Measurements from ENCODE around the gene ELF1. TPM values are rescaled to one million over a fixed set of nuclear protein-coding genes. Genes with fewer than 3 reads are reported as not detected.

Gene ELF1
- total and polyA plus RNA-seq, 2 of the 4 experiments (the other 2 are of a cell fraction): 25.4 to 27.6 TPM

- in situ Hi-C loops (cut with MboI; ENCODE audit: low sequenced_read_pairs) (no loop called here), dilution Hi-C loops (cut with HindIII; ENCODE audit: low sequenced_read_pairs, unreplicated experiment) (no loop called here), intact Hi-C loops (cut with micrococcal nuclease) (no loop called here)
- H3K9ac ChIP-seq (ENCODE audit: low read depth, low read length): no peak overlapping the region
- no peaks in the 10 kb centered on the region for H4K20me1 ChIP-seq (ENCODE audit: insufficient read depth, low read length)
- no peak overlapping the region for H2BK20ac ChIP-seq (ENCODE audit: low read depth, low read length)
- TF ChIP-seq MAFK (IDR thresholded peaks at IDR 0.05; ENCODE audit: low read depth, low read length) (no peak), CEBPB (IDR thresholded peaks at IDR 0.05; ENCODE audit: low read depth, low read length) (no peak), MXI1 (IDR thresholded peaks at IDR 0.05; ENCODE audit: borderline replicate concordance, low read depth, low read length) (no peak), POLR2A (IDR thresholded peaks at IDR 0.05; ENCODE audit: low read depth, low read length) (no peak), NFE2L2 (IDR thresholded peaks at IDR 0.05; ENCODE audit: low read depth, low read length) (no peak), FOS (IDR thresholded peaks at IDR 0.05; ENCODE audit: low read depth, low read length) (no peak), CTCF (conservative IDR thresholded peaks at IDR 0.05; ENCODE audit: low read depth, low read length) (no peak), SMC3 (IDR thresholded peaks at IDR 0.05; ENCODE audit: low read depth, low read length) (no peak), MAZ (IDR thresholded peaks at IDR 0.05; ENCODE audit: borderline replicate concordance, low read depth, low read length) (no peak), RFX5 (IDR thresholded peaks at IDR 0.05; ENCODE audit: low read depth, low read length) (no peak), BHLHE40 (IDR thresholded peaks at IDR 0.05; ENCODE audit: low read depth, low read length) (no peak), RCOR1 (IDR thresholded peaks at IDR 0.05; ENCODE audit: insufficient replicate concordance, low read length) (no peak), RAD21 (IDR thresholded peaks at IDR 0.05; ENCODE audit: low read length) (no peak), CHD1 (IDR thresholded peaks at IDR 0.05; ENCODE audit: low read depth, low read length) (no peak)
- TF ChIP-seq, protein P1, sequence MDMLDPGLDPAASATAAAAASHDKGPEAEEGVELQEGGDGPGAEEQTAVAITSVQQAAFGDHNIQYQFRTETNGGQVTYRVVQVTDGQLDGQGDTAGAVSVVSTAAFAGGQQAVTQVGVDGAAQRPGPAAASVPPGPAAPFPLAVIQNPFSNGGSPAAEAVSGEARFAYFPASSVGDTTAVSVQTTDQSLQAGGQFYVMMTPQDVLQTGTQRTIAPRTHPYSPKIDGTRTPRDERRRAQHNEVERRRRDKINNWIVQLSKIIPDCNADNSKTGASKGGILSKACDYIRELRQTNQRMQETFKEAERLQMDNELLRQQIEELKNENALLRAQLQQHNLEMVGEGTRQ (IDR thresholded peaks at IDR 0.05; ENCODE audit: low read depth, low read length): no peak
- TF ChIP-seq, protein P2, sequence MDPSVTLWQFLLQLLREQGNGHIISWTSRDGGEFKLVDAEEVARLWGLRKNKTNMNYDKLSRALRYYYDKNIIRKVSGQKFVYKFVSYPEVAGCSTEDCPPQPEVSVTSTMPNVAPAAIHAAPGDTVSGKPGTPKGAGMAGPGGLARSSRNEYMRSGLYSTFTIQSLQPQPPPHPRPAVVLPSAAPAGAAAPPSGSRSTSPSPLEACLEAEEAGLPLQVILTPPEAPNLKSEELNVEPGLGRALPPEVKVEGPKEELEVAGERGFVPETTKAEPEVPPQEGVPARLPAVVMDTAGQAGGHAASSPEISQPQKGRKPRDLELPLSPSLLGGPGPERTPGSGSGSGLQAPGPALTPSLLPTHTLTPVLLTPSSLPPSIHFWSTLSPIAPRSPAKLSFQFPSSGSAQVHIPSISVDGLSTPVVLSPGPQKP (IDR thresholded peaks at IDR 0.05; ENCODE audit: borderline replicate concordance, low read depth, low read length): no peak
- ChIA-PET POLR2A (ENCODE audit: unreplicated experiment) (no interaction called here), CTCF (no interaction called here)
- H3K27ac ChIP-seq (ENCODE audit: insufficient read depth, low read length): no peak overlapping the region
- no peak for ATAC-seq (ENCODE audit: low read depth)
- no peak overlapping the region for H3K14ac ChIP-seq (replicated peaks; ENCODE audit: low read depth, low read length)
- BruUV-seq (replicated peaks): no TSS peak
- H3K27me3 ChIP-seq (ENCODE audit: control insufficient read depth, insufficient read depth, low read length): no peaks in the 10 kb centered on the region
- H2AK5ac ChIP-seq (ENCODE audit: low read depth, low read length): no peak overlapping the region
- H4K91ac ChIP-seq (ENCODE audit: insufficient read depth, low read depth, low read length): no peak overlapping the region
- no peak overlapping the region for H3K56ac ChIP-seq (ENCODE audit: extremely low read depth, insufficient read depth, low read length)
- H2AK9ac ChIP-seq (replicated peaks; ENCODE audit: low read depth, low read length, poor library complexity): no peak overlapping the region
- no peak overlapping the region for H3K4ac ChIP-seq (ENCODE audit: low read depth, low read length)
- H3K36me3 ChIP-seq (ENCODE audit: control insufficient read depth, insufficient read depth, low read length): peaks cover 5% of the 10 kb centered on the region
- H3K9me3 ChIP-seq (ENCODE audit: control insufficient read depth, insufficient read depth, low read length): no peaks in the 10 kb centered on the region
- no peak overlapping the region for H4K8ac ChIP-seq (ENCODE audit: low read depth in 2 of 2, low read length in 2 of 2)
- WGBS, 2 experiments (ENCODE audit: extremely low coverage in 2 of 2, insufficient read length in 1 of 2): 93% methylated on average over 6 of the region's 9 CpGs; no CpG with 5 or more reads in 1 of the 2 experiments
- no peaks in the 10 kb centered on the region for H3K9me1 ChIP-seq (ENCODE audit: insufficient read depth, low read length)
- no peak overlapping the region for H3K4me3 ChIP-seq (ENCODE audit: insufficient read depth, low read depth, low read length)
- no peaks in the 10 kb centered on the region for H3K4me1 ChIP-seq (ENCODE audit: control insufficient read depth, insufficient read depth, low read length)
- no peak overlapping the region for H3K4me2 ChIP-seq (ENCODE audit: low read depth, low read length)
- no peaks in the 10 kb centered on the region; a peak in 1 of 4 replicates for H3K79me1 ChIP-seq (ENCODE audit: low read depth in 1 of 2, low read length in 2 of 2)
- no peak overlapping the region for H4K5ac ChIP-seq (ENCODE audit: low read depth, low read length)
- no peak overlapping the region for H2BK5ac ChIP-seq (ENCODE audit: low read depth, low read length, poor library complexity, severe bottlenecking)
- H3K23ac ChIP-seq (ENCODE audit: low read depth, low read length): no peak overlapping the region
- DNase-seq: no peak
- no peak overlapping the region for H2BK15ac ChIP-seq (ENCODE audit: low read depth, low read length)
- no peak overlapping the region for H2AFZ ChIP-seq (replicated peaks; ENCODE audit: low read length, poor library complexity)
- no peak overlapping the region for H3K18ac ChIP-seq (ENCODE audit: low read depth, low read length)
- H2BK120ac ChIP-seq (ENCODE audit: low read depth, low read length): no peak overlapping the region
Observed at GRCh38 chr13:40927929-40928328, 91.2 kb downstream of the ELF1 start.
